NCI-H2196 (cell line): ENCODE data around the gene BPIFB6.

ENCODE experiments used
- DNase-seq: peaks from one replicate; lab custom pipeline; 2025; ENCODE audit not compliant: unreplicated experiment; lab: John Stamatoyannopoulos, UW

Gene BPIFB6

DNA sequence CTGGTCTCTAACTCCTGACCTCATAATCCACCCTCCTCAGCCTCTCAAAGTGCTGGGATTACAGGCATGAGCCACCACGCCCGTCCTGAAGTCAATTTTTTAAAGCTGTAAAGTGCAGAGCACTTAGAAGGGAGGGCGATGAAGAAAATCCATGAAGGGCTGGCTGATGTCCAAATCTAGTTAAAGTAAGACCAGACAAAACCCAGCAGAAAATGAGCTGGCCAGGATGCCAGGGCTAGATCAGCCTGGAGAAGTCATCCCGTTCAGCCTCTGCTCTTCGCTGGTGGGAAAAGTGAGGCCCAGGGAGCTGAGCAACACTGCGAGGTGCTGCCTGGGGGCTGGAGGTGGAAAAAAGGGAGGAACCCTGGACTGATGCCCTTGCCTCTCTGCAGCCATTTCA, 51.1 kb downstream of the BPIFB6 start:
- DNase-seq: no peak

DNA sequence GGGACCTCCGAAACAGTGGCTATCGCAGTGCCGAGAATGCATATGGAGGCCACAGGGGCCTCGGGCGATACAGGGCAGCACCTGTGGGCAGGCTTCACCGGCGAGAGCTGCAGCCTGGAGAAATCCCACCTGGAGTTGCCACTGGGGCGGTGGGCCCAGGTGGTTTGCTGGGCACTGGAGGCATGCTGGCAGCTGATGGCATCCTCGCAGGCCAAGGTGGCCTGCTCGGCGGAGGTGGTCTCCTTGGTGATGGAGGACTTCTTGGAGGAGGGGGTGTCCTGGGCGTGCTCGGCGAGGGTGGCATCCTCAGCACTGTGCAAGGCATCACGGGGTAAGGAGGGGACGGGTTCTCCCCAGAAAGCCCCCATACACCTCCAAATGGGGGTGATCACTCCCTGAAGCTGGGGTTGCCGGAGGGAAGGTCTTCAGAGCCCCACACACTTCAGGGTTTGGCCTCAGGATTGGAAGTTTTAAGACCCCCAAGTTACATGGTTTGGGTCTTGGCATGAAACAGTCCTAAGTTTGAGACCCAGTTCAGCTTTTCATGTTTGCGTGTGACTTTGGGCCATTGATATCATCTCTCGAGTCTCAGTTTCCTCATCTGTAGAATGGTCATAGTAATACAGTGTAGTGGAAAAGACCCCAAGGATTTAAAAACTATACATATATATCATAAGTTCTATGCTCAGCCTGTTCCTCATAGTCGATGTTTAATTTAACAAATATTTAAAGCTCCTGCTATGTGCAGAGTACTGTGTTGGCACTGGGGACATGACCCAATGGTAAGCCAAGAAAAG, 52.3 kb downstream of the BPIFB6 start:
- DNase-seq: no peak

DNA sequence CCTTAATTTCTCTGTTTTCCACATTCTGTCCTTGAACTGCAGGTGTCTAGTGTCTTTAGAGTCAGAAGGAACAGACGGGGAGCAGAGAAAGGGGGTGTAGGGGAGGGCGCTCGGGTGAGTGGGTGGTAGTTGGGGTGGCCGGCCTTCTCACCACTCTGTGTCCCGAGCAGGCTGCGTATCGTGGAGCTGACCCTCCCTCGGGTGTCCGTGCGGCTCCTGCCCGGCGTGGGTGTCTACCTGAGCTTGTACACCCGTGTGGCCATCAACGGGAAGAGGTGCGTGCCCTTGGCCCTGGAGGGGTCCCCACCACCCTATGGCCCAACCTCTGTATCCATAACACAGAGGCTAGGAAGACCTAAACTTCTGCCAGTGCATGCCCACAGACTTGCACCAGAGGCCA, 53.3 kb downstream of the BPIFB6 start:
- no peak for DNase-seq

DNA sequence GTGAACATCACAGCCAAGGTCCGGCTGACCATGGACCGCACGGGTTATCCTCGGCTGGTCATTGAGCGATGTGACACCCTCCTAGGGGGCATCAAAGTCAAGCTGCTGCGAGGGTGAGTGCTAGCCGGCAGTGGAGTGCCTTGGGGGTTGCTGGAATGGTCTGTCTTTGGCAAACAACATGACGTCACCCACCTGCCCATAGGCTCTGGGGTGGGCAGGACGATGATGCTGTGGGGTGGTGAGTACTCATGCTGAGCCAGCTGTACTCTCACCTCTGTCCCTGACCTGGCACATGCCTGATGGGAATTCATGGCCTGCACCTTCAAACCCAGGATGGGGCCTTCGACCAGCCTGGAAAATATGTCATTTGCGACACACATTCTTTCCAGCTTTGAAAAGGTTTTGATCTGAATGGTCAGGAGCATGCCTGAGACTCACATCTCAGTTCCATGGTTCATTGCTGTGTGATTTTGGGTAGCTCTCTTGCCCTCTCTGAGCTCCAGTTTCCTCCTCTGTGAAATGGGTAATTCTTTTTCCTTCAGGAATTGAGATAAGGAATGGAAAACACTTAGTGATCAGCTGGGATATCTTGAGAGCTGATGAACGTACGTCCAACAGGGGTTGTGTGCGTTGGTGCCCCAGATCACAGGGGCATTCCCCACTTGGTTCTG, 54.7 kb downstream of the BPIFB6 start:
- DNase-seq: no peak

DNA sequence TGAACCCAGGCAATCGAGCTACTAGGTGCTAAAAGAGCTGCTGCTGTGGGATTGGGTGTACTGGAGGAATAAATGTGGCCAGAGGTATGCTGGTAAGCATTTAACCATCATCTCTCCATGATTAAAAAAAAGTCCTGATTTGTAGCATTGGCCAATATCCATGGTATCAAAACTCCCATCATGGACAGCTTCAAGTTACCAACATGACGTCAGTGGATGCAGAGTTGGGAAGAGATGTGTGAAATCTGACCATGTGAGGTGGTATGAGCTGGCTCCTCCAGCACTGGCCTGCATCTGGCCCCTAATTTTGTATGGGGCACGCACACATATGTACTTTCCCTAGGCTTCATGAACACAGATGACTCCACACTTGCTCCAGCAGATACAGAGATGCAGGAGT, 59.7 kb downstream of the BPIFB6 start:
- DNase-seq: no peak

DNA sequence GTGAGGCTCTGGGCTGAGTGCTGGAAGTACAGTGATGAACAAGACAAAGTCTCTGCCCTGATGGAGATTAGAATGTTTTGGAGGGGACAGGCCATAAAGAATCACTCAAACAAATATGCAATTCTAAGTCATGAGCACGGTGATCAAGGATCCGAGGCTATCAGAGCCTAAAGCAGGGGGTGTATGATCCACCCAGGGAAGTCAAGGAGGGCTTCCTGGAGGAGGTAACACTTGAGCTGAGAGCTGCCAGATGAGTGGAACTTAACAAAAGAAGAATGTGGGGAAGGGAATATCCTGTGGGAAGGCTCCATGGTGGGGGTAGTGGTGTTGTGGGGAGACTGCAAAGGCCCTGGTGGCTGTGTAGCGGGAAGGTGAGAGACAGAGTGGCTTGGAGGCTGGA, 60.2 kb downstream of the BPIFB6 start:
- no peak for DNase-seq

DNA sequence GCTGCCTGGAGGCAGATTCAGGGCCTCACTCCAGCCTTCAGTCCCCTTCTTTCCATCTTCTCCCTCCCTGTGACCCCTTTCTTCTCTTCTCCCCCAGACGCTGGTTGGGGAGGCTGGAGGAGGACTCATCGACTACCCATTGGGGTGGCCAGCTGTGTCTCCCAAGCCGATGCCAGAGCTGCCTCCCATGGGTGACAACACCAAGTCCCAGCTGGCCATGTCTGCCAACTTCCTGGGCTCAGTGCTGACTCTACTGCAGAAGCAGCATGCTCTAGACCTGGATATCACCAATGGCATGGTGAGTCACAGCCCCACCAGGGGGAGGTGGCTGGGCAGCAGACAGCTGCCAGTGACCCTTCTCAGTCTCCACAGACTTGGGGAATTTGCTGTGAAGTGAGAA, 60.9 kb downstream of the BPIFB6 start:
- DNase-seq: no peak

DNA sequence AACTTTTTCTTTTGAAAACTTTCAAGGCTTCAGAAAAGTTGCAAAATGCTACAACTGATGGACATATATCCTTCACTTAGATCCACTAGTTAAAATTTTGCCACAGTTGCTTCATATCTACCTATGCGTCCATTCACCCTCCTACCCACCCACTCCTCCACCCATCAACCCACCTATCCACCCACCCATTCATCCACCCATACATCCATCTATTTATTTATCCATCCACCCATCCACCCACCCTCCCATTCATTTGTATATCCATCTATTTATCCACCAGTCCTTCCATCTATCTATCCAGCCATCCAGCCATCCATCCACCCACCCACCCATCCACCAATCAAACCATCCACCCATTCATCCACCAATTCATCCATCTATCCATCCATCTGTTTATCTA, 61.6 kb downstream of the BPIFB6 start:
- no peak for DNase-seq

DNA sequence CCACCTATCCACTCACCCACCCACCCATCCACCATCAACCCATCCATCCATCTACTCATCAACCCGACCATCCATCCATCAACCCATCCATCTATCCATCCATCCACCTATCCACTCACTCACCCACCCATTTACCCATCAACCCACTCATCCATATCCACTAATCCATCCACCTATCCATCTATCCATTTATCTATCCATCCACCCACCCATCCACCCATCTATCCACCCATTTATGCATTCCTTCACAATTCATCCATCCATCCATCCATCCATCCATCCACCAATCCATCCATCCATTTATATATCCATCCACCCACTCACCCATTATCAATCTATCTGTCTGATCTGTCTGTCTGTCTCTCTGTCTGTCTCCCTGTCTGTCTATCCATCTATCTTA, 62.1 kb downstream of the BPIFB6 start:
- no peak for DNase-seq
